NCI-H345 treated with DMSO at 0.1 percent for 48 hours (cell line): ENCODE measurements around the gene LGALS3BP.

Source experiments
- DNase-seq: peaks from one replicate; lab custom pipeline; 2025; ENCODE audit not compliant: unreplicated experiment; lab: John Stamatoyannopoulos, UW

The LGALS3BP gene

GRCh38 chr17:79014158-79014758 is 34.5 kb upstream of the LGALS3BP start:
- no peak for DNase-seq

- no peak for DNase-seq
These were observed 32.9 kb upstream of the LGALS3BP start for GRCh38 chr17:79012563-79013134.

- DNase-seq: no peak
These were observed 31.9 kb upstream of the LGALS3BP start for GRCh38 chr17:79011451-79012147.

- no peak for DNase-seq
These were observed 30.6 kb upstream of the LGALS3BP start for GRCh38 chr17:79010304-79010646.

GRCh38 chr17:79009397-79010303 is 29.9 kb upstream of the LGALS3BP start, which contains the start of gene CANT1:
Gene CANT1, minus strand, starts transcription at chr17:79009764. Its CDS starts 12,142 bp downstream, at chr17:78997622.
- peak; percentile 68 for DNase-seq

- DNase-seq: no peak
These were observed 29.1 kb upstream of the LGALS3BP start for GRCh38 chr17:79008666-79009387.

- no peak for DNase-seq
These were observed 28.0 kb upstream of the LGALS3BP start for GRCh38 chr17:79007504-79008381.

GRCh38 chr17:79006794-79007503 is 27.2 kb upstream of the LGALS3BP start:
- DNase-seq: no peak

- DNase-seq: no peak
These were observed 26.3 kb upstream of the LGALS3BP start for GRCh38 chr17:79006046-79006445.

- DNase-seq: peak; percentile 93
These were observed 25.5 kb upstream of the LGALS3BP start for GRCh38 chr17:79005063-79005861.

- DNase-seq: peak; percentile 28
These were observed 24.1 kb upstream of the LGALS3BP start for GRCh38 chr17:79003661-79004411.

GRCh38 chr17:79002796-79003593 is 23.3 kb upstream of the LGALS3BP start:
- no peak for DNase-seq

GRCh38 chr17:79002291-79002690 is 22.6 kb upstream of the LGALS3BP start:
- no peak for DNase-seq

- DNase-seq: no peak
These were observed 21.7 kb upstream of the LGALS3BP start for GRCh38 chr17:79001190-79002020.

- no peak for DNase-seq
These were observed 20.9 kb upstream of the LGALS3BP start for GRCh38 chr17:79000396-79001189.
